ENCODE measurements around the gene MCC.

DNA sequence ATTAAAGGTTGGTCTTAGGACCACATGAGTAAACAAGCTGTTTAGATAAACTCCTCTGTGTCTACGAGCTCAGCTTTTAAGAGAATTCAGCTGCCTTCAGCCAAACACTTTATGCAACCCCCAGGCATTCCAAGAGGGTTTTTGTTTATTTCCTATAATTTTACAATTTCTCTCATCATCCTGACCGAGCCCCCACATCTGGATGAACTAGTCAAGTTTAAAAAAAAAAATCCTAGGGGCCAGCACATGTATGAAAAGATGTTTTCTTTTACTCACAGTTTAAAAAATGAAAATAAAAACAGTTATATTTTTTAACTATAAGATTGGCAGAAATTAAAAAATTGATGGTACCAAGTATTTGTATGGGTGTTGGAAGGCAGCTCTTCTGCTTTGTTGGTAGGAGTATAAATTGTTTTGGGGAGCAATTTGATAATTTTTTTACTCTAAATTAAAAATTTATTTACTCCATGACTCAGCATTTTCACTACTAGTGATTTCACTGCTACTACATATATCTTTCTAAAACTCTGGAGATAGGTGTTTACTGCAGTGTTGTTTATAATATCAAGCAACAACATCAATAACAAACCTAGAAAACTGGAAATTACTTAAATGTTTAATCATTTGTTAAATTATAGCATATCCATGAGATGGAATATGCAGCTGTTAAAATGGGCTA is 43.4 kb upstream of the MCC start:
- no peak for TF ChIP-seq EP300 (IDR thresholded peaks at IDR 0.05; ENCODE audit: borderline replicate concordance)
- TF ChIP-seq CEBPB (IDR thresholded peaks at IDR 0.05): no peak
- no peak for TF ChIP-seq FOXM1 (IDR thresholded peaks at IDR 0.05; ENCODE audit: borderline replicate concordance, low read depth)

Data from Ishikawa (cell line).